HG03354 (cell line): ENCODE results near the gene SEC14L2.
"Not testable (repeated sequence)": the region's sequence is repeated elsewhere in the genome, so short reads cannot be mapped to it uniquely, and the experiment has no call there.

Experiments
- ATAC-seq: cut with Tn5 transposase; IDR thresholded peaks from one replicate; pipeline ENCODE4 v1.9.1; 2021; ENCODE audit warnings: mild to moderate bottlenecking; ENCODE audit not compliant: unreplicated experiment, poor library complexity, severe bottlenecking

Gene SEC14L2

DNA sequence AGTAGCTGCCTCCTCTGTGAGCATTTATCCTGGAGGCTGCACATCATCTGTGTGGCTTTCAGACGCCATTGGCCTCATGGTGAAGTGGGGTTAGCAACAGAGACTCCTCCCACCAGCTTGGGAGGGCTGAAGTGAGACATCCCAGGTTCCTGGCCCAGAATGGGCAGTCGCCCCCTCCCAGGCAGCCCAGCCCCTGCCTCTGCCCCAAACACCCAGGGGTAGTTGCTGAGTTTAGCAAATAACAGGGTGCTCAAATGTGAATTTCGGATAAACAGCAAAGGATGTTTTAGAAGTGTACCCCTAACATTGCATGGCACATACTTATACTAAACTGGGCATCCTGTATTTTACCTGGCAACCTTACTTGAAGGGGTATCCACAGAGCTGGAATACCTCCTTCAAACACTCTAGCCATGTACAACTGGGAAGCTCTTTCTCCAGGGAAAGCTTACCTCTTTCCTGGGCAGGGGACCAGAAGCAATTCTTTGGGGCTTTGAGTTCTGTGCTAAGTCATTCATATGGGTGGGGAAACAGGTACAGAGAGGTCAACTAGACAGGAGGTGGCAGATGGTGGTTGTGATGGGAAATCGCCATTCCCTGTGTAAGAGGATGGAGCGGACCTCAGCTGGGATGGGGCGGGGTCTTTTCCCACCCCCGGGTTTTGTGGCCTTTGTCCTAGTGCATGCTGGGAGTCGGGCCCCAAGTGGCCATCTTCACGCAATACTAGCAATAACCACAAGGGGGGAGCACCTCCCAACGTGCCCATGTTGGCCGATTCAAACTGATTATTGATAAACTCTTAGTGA lies 48.0 kb downstream of the SEC14L2 start:
- no peak for ATAC-seq

DNA sequence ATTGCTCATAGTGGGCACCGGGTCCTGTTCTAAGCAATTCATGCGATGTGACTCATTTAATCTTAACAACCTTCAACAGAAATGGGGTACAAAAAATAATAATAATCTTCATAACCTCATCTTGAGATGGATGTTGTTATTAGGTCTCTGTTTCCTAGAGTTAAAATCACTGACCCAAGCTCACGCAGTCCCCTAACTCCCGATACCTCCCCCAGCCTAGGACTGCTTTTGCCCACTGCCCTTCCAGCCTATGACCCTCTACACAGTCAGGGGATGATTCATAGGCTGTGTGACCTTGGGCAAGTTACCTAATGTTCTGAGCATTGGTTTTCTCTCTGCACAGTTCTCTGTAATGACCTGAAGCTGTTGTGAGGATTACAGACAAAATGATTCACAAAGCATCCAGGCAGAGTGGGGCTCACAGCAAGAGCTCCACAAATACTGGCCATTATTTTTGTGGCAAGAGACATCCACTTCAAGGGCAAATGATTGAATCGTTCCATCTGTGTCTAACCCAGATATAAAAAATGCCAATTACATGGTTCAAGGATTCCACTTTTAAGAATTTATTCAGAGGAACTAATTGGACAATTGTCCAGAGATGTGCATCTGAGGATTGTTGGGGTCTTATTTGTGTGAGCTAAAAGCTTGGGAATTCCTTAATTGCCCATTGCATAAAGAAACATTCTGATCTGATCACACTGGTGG lies 48.8 kb downstream of the SEC14L2 start:
- no peak for ATAC-seq

DNA sequence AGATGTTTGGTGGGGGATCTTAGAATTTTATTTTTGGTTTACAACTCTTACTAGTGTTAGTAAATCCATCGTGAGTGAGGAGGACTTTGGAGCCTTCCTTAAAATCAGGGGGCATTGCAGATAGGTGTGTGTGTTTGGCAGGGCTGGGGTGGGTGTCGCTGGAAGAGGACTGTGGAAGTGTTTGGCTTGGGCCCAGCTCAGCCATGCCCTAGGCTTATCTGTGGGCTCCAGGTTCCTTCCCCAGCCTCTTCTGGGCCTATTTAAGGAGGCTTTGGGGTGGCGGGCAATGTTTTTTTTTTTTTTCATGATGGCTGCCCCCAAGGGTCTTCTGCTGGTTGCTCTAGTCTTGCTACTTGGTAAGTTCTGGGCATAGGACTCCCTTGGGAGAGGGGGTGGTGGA lies 50.8 kb downstream of the SEC14L2 start:
- no peak for ATAC-seq

DNA sequence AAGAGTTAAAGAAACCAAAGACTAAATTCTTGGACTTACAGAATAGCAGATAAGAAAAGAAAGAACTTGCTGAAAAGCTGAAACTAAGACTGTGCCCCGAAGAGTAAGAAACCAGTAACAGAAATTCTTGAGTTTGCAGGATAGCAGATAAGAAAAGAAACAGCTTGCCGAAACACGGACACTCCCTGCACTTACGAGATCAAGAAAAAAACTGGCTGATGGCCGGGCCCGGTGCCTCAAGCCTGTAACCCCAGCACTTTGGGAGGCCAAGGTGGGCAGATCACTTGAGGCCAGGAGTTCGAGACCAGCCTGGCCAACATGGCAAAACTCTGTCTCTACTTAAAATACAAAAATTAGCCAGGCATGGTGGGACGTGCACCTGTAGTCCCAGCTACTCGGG lies 54.7 kb downstream of the SEC14L2 start:
- ATAC-seq: not testable (repeated sequence)

DNA sequence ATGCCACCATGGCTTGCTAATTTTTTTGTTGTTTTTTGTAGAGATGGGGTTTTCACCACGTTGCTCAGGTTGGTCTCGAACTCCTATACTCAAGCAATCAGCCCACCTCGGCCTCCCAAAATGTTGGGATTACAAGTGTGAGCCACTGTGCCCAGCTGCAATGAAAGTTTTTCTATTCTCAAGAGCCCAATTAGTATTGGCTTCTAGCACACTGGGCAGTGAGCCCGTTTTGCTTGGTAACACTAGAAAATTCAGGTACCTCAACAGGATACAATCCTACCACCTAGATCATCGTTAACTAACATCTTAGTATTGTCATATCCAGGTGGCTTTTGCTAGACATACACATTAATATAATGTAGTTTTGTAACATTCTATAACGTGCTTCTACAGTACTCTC lies 56.0 kb downstream of the SEC14L2 start:
- no peak for ATAC-seq

DNA sequence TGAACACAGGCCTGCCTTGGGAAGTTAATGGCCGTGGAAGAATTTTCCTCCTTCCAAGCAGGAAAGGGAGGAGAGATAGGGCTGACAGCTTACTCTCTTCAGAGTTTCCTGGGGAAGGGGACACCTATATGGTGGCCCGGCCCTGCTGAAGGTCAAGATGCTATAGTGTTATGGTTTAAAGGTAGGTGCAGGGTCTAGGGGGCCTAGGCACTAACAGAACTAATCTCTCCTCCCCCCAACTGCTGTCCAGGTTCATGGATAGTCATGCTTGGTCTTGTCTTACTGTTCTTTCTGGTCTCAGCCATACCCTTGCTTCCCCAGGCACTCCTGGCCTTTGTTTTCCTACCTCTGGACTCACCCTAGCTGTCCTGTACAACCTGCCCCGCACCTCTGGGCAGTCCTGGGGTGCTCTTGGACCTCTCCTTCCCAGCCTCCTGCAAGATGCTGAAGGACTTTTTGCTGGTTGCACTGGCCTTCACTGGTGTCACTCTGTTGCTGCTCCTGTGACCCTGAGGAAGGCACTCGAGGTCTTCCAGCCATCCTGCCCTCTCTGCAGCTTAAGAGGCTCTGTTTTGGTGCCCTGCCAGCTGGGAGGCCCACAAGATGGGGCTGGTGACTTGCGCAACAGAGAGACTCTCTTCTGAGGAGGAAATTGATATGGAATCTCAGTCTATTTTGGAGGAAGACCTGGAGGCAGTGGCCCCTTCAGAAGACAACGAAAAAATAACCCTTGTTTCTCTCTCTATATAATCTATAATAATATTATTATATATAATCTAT lies 57.1 kb downstream of the SEC14L2 start:
- no peak for ATAC-seq

DNA sequence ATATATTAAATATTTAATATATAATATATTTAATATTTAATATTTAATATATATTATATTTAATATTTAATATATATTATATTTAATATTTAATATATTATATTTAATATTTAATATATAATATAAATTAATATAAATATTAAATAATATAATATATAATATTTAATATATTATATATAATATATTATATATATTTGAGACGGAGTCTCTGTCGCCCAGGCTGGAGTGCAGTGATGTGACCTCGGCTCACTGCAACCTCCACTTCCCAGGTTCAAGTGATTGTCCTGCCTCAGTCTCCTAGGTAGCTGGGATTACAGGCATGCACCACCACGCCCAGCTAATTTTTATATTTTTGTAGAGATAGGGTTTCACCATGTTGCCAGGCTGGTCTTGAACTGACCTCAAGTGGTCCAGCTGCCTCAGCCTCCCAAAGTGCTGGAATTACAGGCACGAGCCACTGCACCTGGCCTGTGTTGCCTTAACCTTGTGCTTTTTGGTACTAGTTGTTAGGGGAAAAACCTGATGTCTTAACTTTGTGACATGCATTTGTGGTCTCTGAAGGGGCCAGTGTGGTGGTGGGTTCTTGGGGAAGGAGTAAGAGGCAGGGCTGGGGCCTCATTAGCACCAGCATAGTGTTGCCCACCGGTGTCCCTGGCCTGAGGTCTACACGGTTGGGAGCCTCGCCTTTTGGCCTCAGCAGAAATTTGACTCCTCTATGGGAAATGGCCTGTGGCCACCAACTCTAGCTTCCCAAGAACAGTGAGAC lies 58.4 kb downstream of the SEC14L2 start:
- ATAC-seq: no peak

DNA sequence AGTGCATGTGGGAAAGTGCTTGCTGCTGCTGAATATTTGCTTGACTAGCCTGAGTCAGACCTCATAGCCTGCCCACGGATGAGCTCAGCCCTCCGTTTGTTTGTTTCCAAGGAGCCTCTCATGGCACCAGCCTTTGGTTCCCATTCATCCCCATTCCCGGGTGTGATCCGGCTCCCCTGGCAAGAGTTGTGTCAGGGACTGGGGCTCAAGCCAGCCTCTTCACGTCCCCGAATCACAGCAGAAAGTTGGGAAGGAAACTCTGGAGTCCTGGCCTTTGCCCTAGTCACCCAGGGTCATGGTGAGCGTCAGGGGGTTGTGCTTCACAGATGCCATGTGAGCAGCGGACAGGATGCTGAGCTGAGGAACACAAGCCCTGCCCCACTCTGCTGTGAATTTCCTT lies 61.2 kb downstream of the SEC14L2 start:
- ATAC-seq: no peak

DNA sequence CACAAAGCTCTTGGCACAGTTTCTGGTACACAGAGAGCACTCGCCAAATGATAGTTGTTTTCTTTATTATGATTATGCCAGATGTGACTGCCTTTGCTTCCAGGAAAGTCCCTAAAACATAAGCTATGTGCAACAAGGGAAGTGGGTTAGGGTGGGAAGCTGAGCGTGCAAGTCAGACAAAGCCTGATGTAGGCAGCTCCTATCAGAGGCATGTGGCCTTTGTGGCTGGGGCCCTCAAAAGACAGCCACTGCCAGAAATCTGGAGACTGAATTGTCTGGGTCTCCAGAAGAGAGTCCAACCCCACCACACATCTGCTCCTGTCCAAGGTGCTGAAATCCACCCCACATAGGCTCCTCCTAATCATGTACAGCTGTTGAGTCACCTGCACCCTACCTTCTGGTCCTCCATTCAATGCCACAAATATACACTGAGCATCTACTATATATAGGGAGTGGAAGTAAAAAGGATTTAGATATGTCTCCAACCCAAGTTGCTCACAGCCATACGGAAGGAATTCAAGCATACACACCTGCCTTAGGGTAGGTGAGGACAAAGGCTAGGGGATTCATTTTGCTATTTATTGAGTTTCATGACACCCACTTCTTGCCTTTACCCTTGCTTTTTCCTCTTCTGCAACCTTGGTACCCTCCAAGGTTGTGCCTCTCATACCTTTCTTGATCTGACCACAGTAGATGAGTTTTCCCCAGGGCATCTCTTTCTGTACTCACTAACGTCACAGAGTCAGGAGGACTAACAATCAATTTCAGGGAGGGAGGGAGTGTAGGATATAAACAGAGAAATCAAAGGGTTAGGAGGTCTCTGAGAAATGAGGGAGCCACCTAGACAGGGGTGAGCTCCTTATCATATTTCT lies 62.6 kb downstream of the SEC14L2 start:
- ATAC-seq: no peak

DNA sequence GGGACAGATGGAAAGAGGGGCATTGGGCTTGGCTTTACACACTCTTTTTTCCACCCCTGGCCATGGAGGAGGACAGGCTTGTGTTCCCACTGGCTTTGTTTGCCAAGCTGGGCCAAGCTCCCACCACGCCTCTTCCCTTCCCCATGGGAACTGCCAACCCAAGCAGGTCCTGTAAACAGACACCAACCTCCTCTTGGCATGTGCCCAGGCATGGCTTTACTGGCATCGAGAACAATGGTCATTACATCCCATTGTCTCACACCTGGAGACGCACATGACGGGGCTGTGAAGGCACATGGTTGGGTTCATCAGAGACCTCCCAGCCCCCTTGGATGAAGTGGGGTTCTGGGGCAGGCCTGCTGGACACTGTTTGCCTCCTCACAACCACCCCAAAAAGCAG lies 63.3 kb downstream of the SEC14L2 start:
- no peak for ATAC-seq

DNA sequence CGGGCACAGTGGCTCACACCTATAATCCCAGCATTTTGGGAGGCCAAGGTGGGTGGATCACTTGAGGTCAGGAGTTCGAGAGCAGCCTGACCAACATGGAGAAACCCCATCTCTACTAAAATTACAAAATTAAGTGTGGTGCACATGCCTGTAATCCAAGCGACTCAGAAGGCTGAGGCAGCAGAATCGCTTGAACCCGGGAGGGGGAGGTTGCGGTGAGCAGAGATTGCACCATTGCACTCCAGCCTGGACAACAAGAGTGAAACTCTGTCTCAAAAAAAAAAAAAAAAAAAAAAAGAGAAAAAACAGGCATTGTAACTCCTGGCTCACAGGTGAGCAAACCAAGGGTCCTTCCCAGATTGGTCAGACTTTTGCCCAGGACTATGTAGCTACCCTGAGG lies 63.7 kb downstream of the SEC14L2 start:
- not testable (repeated sequence) for ATAC-seq

DNA sequence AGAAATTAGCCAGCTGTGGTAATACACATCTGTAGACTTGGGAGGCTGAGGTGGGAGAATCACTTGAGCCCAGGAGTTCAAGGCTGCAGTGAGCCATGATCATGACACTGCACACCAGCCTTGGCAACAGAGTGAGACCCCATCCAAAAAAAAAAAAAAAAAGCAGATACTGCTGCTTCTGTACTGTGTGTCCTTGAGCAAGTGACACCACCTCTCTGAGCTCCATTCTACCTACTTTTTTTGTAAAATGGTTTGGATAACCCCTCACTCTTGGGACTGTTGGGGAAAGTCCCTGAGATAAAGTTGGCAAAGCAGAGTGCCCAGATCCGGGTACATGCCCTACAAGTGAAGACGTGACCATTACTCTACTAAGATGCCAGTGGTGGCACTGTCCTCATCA lies 72.3 kb downstream of the SEC14L2 start:
- no peak for ATAC-seq

DNA sequence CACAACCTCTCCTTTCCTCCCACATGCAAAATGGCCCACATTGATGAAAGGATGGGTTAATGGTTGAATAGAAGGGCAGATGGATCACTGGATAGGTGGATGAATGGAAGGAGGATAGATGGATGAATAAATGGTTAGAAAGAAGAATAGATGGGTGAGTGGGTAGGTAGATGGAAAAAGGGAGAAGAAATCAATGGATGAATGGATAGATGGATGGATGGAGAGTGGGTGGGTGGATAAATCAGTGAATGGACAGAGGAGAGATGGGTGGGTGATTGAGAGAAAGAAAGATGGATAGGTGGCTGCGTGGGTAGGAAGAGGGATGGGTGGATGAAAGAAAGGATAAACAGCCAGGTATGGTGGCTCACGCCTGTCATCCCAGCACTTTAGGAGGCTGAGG lies 73.8 kb downstream of the SEC14L2 start:
- no peak for ATAC-seq

DNA sequence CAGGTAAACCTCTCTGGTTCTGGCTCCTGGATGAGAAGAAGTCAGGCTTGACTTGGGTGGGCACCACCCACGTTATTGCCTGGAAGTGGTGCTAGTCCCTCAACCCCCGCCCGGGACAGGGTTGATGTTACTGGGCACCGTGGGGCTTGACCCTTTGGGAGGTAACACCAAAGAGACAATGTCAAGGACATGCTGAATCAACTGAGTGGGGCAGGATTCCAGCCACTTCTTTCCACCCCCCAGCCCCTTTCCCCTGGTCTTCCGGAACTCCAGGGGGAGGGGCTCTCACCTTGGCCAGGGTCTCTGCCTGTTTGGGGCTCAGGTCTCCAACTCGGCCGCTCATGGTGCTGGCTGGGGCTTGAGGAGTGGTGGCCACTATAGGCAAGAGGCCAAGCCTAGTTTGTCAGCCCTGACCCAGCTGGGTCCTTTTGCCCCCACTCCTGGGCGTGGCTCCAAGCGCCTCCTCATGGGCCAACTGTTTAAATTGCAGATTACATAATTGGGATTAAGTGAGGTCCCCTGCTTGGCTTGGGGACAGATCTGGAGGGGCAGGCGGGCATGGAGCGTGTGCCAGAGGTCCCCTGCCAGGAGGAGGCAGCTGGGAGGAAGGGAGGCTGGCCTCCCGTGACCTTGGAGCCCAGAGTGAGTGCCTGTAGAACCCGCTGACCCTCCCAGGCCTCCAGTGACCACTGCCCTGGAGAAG lies 74.9 kb downstream of the SEC14L2 start, which contains the start of gene SEC14L3:
SEC14L3 (minus strand) TSS at position 402 of the 703 bp plus-strand sequence; CDS start at position 343, 59 bp downstream.
- ATAC-seq: no peak

DNA sequence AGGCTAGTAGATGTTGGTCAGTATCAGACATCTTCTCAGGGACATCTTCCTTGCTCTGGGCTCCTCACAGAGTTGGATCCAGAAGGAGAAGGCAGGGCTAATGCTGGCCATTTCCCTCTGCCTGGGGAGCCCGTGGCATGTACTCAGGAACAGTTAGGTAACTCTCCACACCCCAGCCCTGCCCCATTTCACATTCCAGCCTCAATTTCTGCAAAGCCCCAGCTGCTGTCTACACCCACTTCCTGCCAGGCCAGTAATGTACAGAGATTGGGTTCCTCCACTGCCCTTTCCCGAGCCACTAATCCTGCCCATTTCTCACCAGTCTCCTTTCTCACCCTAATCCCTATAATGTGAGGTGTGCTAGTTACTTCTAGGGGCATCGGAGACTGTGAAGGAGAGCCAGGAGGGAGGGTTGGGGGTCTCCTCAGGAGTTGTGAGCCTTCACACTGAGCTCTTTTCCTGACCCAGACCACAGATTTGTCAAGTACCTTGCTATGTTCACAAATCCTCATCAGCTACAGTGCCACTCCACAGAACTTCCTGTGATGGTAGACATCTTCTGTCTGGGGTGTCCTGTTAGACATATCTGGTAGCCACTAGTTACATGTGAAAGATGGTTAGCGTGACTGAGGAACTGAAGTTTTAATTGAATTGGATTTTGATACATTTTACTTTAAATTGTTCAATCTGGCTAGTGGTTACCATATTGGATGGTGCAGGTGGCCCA lies 76.3 kb downstream of the SEC14L2 start:
- no peak for ATAC-seq

DNA sequence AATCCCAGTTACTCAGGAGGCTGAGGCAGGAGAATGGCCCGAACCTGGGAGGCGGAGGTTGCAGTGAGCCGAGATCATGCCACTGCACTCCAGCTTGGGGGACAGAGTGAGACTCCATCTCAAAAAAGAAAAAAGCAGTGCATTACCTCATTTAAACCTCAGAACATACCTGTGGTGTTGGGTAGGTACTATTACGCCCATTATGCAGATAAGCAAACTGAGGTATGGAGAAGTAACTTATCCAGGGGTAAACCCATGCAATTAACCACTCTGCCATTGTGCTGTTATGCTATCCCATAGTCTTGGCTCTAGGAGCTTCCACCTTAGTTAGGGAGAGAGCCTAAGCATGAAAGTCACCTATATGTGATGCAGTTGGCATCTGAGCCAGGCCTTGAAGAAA lies 77.3 kb downstream of the SEC14L2 start:
- no peak for ATAC-seq
